OCI-LY3 (cell line): ENCODE measurements around the gene DCP2.

ENCODE experiments used
- CTCF ChIP-seq: fragments of 200-600, 300-600 bp; sonication (generic); IDR thresholded peaks from 2 replicates; pipeline ENCODE4 v1.5.1; 2014; ENCODE audit warnings: antibody characterized with exemption, low read length, low read depth
- EZH2phosphoT487 ChIP-seq: fragments of 200-600 bp; shearing (Covaris generic); IDR thresholded peaks from 2 replicates; pipeline ENCODE4 v1.6.1; 2018; ENCODE audit warnings: antibody characterized with exemption, mixed run types, low read depth

GRCh38 chr5:113064806-113065205, 88.2 kb downstream of the DCP2 start:
- TF ChIP-seq EZH2phosphoT487 (no peak), CTCF (no peak)
